Measurements from ENCODE around the gene RAB31.
"Not testable (repeated sequence)": the region's sequence is repeated elsewhere in the genome, so short reads cannot be mapped to it uniquely, and the experiment has no call there.

Gene RAB31

DNA sequence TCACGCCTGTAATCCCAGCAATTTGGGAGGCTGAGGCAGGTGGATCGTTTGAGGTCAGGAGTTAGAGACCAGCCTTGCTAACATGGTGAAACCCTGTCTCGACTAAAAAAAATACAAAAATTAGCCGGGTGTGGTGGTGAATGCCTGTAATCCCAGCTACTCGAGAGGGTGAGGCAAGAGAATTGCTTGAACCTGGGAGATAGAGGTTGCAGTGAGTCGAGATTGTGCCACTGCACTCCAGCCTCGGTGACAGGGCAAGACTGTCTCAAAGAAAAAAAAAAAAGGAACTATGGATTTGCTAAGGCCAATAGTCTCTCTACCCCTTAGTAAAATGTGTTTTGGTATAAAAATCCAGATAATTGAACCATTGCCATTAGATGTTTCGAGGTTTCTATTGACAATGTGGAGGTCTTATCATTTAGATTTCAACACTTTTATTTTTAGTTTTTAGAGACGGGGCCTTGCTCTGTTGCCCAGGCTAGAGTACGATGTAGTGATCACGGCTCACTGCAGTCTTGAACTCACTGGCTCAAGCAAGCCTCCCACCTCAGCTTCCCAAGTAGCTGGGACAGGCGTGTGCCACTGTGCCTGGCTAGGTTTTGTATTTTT lies 176.5 kb downstream of the RAB31 start:
- no peak for DNase-seq (ENCODE audit: low read depth in 2 of 2, low spot score in 1 of 2)

GRCh38 chr18:9885170-9886004 lies 177.3 kb downstream of the RAB31 start, which contains the start of gene TXNDC2:
Gene TXNDC2 (plus strand): TSS chr18:9885973. CDS start chr18:9886681, 708 bp downstream.
- DNase-seq (ENCODE audit: low read depth in 2 of 2, low spot score in 1 of 2): no peak

GRCh38 chr18:9886005-9886348 lies 177.9 kb downstream of the RAB31 start:
- DNase-seq (ENCODE audit: low read depth in 2 of 2, low spot score in 1 of 2): no peak

GRCh38 chr18:9887992-9888391 lies 179.9 kb downstream of the RAB31 start:
- DNase-seq (ENCODE audit: low read depth in 2 of 2, low spot score in 1 of 2): no peak

- DNase-seq (ENCODE audit: low read depth in 2 of 2, low spot score in 1 of 2): no peak
These were observed 182.1 kb downstream of the RAB31 start for GRCh38 chr18:9890196-9890595.

GRCh38 chr18:9890957-9891356 lies 182.9 kb downstream of the RAB31 start:
- DNase-seq (ENCODE audit: low read depth in 2 of 2, low spot score in 1 of 2): no peak

DNA sequence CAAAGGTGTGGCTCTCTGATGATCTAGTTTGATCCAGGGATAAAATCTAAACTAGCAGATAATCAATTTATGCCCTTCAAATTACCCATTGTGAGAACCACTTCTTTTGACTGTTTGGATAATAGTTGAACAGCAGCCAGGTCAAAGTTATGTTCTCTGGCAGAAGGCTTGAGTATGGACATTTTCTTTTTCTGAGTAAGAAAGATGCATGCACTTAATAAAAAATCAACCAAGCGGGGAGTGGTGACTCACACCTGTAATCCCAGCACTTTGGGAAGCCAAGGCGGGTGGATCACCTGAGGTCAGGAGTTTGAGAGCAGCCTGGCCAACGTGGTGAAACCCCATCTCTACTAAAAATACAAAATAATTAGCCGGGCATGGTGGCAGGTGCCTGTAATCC lies 183.4 kb downstream of the RAB31 start:
- not testable (repeated sequence) for DNase-seq (ENCODE audit: low read depth in 2 of 2, low spot score in 1 of 2)

- DNase-seq (ENCODE audit: low read depth in 2 of 2, low spot score in 1 of 2): no peak
These were observed 186.5 kb downstream of the RAB31 start for GRCh38 chr18:9894454-9895068.

DNA sequence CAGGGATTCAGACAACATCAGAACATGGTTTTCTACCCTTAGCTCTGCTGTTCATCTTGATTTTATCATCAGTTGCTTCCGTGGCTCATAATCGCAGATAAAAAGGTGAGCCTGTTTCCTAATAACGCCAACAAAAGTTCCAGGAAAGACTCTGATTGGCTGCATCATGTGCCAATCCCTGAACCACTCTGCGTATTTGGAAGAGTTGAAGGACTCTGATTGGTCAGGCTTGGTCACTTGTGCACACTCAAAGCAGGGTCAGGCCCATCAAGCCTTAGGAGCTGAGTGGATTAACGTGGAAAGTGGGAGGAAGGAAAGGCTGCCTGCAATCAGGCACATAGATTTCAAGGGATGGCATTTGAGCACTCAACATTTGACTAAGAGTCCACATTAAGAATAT lies 189.0 kb downstream of the RAB31 start:
- DNase-seq (ENCODE audit: low read depth in 2 of 2, low spot score in 1 of 2): no peak

GRCh38 chr18:9897787-9898291 lies 189.7 kb downstream of the RAB31 start:
- not testable (repeated sequence) for DNase-seq (ENCODE audit: low read depth in 2 of 2, low spot score in 1 of 2)

DNA sequence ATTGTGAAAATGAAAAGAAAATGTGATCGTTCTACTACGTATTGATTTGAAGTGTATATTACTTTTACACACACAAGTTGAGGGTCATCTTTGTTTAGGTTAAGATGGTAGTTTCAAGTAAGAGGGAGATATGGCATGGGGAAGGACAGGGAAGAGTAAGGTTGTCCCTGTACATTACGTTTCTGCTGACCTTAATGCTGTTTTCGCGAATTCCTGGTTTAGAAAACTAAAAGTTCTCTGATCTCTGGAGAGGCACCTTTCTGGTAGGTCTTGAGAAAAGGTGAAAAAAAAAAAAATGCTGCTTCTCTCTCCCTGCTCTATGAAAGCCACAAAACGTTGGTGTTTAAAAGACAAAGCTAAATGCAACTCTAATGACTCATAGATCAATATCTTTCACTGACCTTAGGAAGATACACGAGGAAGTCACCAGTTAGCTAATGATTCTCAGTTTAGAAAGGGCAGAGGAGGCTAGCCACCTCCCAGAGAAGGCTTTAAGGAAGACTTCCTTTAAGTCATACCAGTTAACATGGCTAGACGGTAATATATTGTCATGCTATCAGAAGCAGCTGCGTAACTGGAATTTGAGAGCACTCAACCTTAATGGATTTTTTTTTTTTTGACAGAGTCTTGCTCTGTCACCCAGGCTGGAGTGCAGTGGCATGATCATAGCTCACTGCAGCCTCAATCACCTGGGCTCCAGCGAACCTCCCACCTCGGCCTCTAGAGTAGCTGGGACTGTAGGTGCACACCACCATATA lies 190.9 kb downstream of the RAB31 start:
- no peak for DNase-seq (ENCODE audit: low read depth in 2 of 2, low spot score in 1 of 2)

- DNase-seq (ENCODE audit: low read depth in 2 of 2, low spot score in 1 of 2): not testable (repeated sequence)
These were observed 191.4 kb downstream of the RAB31 start for GRCh38 chr18:9899550-9899930.

- no peak for DNase-seq (ENCODE audit: low read depth in 2 of 2, low spot score in 1 of 2)
These were observed 192.6 kb downstream of the RAB31 start for GRCh38 chr18:9900699-9901098.

- DNase-seq (ENCODE audit: low read depth in 2 of 2, low spot score in 1 of 2): no peak
These were observed 193.3 kb downstream of the RAB31 start for GRCh38 chr18:9901377-9901776.

DNA sequence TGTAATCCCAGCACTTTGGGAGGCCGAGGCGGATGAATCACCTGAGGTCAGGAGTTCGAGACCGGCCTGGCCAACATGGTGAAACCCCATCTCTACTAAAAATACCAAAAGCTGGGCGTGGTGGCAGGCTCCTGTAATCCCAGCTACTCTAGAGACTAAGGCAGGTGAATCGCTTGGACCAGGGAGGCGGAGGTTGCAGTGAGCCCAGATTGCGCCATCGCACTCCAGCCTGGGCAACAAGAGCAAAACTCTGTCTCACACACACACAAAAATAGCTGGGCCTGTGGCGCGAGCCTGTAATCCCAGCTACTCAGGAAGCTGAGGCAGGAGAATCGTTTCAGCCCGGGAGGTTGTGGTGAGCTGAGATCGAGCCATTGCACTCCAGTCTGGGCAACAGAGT lies 194.2 kb downstream of the RAB31 start:
- not testable (repeated sequence) for DNase-seq (ENCODE audit: low read depth in 2 of 2, low spot score in 1 of 2)

GRCh38 chr18:9902832-9903231 lies 194.7 kb downstream of the RAB31 start:
- DNase-seq (ENCODE audit: low read depth in 2 of 2, low spot score in 1 of 2): no peak

GRCh38 chr18:9905401-9905922 lies 197.4 kb downstream of the RAB31 start:
- no peak for DNase-seq (ENCODE audit: low read depth in 2 of 2, low spot score in 1 of 2)

- DNase-seq (ENCODE audit: low read depth in 2 of 2, low spot score in 1 of 2): no peak
These were observed 198.4 kb downstream of the RAB31 start for GRCh38 chr18:9906481-9906880.

- DNase-seq (ENCODE audit: low read depth in 2 of 2, low spot score in 1 of 2): no peak
These were observed 199.8 kb downstream of the RAB31 start for GRCh38 chr18:9907867-9908266.

DNA sequence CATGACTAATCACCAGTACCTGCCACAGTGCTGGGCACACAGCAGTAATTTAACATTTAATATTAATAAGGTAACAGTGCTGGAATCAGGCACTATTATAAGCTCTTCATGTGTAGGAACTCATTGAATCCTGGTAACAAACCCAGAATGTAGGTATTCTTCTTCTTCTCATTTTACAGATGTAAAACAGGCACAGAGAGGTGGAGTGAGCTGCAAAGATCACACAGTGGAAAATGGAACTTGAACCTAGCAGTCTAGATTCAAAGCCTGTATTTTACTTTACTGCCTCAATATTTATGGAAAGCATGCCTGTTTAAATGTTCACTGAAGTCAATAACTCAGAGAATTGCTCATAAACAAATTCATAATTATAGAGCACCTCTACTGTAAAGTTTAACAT lies 202.0 kb downstream of the RAB31 start:
- no peak for DNase-seq (ENCODE audit: low read depth in 2 of 2, low spot score in 1 of 2)

GRCh38 chr18:9910661-9911060 lies 202.6 kb downstream of the RAB31 start:
- no peak for DNase-seq (ENCODE audit: low read depth in 2 of 2, low spot score in 1 of 2)
